22Rv1 (cell line): Measurements from ENCODE around the gene HES4.

Source experiments
- H3K27ac ChIP-seq: fragments of 450-650 bp; 2 replicates; pipeline ENCODE4 v1.5.1; 2017
- CTCF ChIP-seq: fragments of 450-650 bp; IDR thresholded peaks from 2 replicates; pipeline ENCODE4 v1.5.1; 2017; ENCODE audit warnings: mild to moderate bottlenecking
- ZFX ChIP-seq: fragments of 450-650 bp; IDR thresholded peaks from 2 replicates; pipeline ENCODE4 v1.6.1; 2017; ENCODE audit warnings: antibody characterized with exemption, borderline replicate concordance

HES4 gene

GRCh38 chr1:961132-961669 is 38.7 kb downstream of the HES4 start:
- H3K27ac ChIP-seq = peak overlapping the region; percentile 86
- no peak for TF ChIP-seq CTCF
- TF ChIP-seq ZFX = no peak

DNA sequence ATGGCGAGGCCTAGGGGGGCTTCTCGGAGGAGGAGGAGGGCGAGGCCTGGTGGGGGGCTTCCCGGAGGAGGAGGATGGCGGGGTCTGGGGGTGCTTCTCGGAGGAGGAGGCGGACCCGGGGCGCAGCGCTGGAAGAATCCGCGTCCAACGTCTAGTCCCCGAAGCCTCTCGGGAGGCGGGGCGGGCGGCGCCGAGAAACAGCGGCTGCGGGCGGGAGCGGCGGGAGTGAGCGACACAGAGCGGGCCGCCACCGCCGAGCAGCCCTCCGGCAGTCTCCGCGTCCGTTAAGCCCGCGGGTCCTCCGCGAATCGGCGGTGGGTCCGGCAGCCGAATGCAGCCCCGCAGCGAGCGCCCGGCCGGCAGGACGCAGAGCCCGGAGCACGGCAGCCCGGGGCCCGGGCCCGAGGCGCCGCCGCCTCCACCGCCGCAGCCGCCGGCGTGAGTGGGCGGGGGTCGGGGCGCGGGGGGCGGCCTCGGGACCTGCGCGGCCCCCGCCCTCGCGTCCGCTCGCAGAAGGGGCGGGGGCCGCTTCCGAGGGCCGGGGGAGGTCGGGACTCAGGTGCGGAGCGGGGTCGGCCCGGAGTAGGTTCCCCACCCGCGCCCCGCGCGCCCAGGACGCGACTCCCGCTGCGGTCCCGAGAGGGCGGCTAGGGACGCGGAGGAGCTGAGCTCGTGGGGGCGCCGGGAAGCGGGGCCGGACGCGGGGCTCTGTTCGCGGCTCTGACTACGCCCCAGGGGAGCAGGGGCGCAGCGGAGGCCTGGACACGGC is 39.4 kb downstream of the HES4 start, which contains the start of gene KLHL17:
TSS of gene KLHL17 (plus strand) at position 222 of the 769 bp plus-strand sequence. CDS start at position 332, 110 bp downstream.
- peak within 1 kb of the TSS; percentile 86 for H3K27ac ChIP-seq
- no peak for TF ChIP-seq CTCF
- TF ChIP-seq ZFX = no peak

DNA sequence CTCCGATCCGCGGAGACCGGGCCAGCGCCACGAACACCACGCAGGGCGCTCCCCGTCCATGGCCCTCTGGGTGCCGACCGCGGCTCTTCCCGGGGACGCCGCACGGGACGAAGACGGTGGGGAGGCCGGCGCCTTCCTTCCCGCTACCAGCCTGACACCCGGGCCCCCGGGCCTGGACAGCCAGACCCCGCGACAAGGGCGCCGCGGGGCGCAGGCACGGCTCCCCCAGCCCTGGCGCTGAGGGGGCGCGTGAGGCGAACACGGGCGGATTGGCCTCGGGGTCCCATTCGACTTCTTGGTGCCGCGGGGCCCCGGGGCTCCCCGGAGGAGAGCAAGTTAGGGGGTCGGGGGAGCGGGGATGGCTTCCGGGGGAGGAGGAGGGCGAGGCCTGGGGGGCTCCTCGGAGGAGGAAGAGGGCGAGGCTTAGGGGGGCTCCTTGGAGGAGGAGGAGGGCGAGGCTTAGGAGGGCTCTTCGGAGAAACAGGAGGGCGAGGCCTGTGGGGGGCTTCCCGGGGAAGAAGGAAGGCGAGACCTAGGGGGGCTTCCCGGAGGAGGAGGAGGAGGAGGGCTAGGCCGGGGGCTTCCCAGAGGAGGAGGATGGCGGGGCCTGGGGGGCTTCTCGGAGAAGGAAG is 40.0 kb downstream of the HES4 start:
- TF ChIP-seq ZFX = no peak
- TF ChIP-seq CTCF = no peak
- peak overlapping the region; percentile 86 for H3K27ac ChIP-seq

- H3K27ac ChIP-seq = peak within 1 kb of the TSS; percentile 86
Observed at GRCh38 chr1:958823-959730, 40.8 kb downstream of the HES4 start, which contains the start of gene NOC2L. TSS of gene NOC2L (minus strand) at chr1:959256. CDS start at chr1:959240, 16 bp downstream.

DNA sequence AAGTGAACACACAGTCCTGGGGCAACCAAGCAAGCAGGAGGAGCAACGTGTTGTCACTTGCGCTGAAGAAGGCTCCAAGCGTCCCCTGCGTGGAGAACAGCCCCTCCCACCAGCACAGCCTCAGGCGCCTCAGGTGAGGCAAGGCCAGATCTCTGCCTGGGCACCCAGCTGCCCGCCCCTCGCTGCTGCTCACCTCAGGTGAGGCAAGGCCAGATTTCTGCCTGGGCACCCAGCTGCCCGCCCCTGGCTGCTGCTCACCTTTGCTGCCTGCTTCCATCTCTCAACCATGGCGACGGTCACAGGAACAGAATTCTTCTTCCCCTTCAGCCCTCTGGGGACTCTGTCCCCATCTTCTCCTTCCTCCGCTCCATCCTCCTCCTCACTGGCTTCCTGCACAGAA is 43.3 kb downstream of the HES4 start:
- H3K27ac ChIP-seq = no peak overlapping the region
- TF ChIP-seq ZFX (no peak), CTCF (no peak)

More at GRCh38 chr1:958823-959730, 40.8 kb downstream of the HES4 start, which contains the start of gene NOC2L:
- TF ChIP-seq ZFX = no peak

- TF ChIP-seq CTCF (no peak), ZFX (no peak)
- no peak overlapping the region for H3K27ac ChIP-seq
Observed at GRCh38 chr1:955474-955873, 44.4 kb downstream of the HES4 start.

- no peak overlapping the region for H3K27ac ChIP-seq
- no peak for TF ChIP-seq ZFX
- TF ChIP-seq CTCF = no peak
Observed at GRCh38 chr1:954927-955326, 45.0 kb downstream of the HES4 start.
